Measurements from ENCODE around the gene TRIM47.

DNA sequence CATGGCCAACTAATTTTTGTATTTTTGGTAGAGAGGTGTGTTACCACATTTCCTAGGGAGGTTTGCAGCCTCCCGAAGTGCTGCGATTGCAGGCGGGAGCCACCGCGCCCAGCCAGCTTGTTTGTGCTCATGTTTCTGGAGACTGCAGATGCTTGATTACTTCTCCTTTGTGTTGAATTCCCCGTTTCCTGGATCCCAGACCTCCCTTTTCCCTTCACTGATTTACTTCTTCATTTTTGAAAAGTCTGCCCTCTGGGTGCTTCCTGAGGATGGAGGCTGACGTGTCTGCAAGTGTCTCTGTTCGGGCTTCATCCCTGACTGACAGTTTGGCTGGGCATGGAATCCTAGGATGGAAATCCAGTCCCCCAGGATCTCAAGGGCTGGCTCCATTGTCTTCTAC is 7.0 kb upstream of the TRIM47 start:
- TF ChIP-seq CTCF (IDR thresholded peaks at IDR 0.05; ENCODE audit: poor library complexity) = no peak
- no peak for TF ChIP-seq EZH2 (IDR thresholded peaks at IDR 0.05; ENCODE audit: borderline replicate concordance)
- no peak for TF ChIP-seq EZH2phosphoT487 (IDR thresholded peaks at IDR 0.05; ENCODE audit: low read depth, severe bottlenecking, unreplicated experiment)

Measured in hepatocyte (in vitro differentiated cells).